Measurements from ENCODE around the gene IKZF4.

- TF ChIP-seq CTCF (conservative IDR thresholded peaks at IDR 0.05; ENCODE audit: low read depth, low read length) = no peak
- no peak for TF ChIP-seq EZH2 (IDR thresholded peaks at IDR 0.05; ENCODE audit: low read length, unreplicated experiment)
- no peak for TF ChIP-seq EZH2phosphoT487 (IDR thresholded peaks at IDR 0.05; ENCODE audit: borderline replicate concordance, low read length)
Observed at GRCh38 chr12:56081393-56082347, 60.8 kb downstream of the IKZF4 start.

Data from PC-3 (cell line).